Fibroblast of lung (primary cell): ENCODE results near the gene HOXB1. TPM values are rescaled to one million over a fixed set of nuclear protein-coding genes. Genes with fewer than 3 reads are reported as not detected.

Experiments used
- DNase-seq, 2 donors: peaks; one replicate each; pipeline versions ENCODE4 v3.0.0 to v3.0.0-alpha.2; 2010; ENCODE audit warnings: low read depth in 2 of 2
- H2AFZ ChIP-seq: 2 replicates; pipeline ENCODE4 v1.5.1; 2012; ENCODE audit warnings: low read length, control low read depth, inconsistent platforms
- H3K27ac ChIP-seq: 2 replicates; pipeline ENCODE4 v1.5.1; 2011; ENCODE audit warnings: low read length, control low read depth; ENCODE audit not compliant: insufficient read depth
- H3K27me3 ChIP-seq: 2 replicates; pipeline ENCODE4 v1.5.1; 2011; ENCODE audit warnings: mild to moderate bottlenecking, low read length; ENCODE audit not compliant: control insufficient read depth, insufficient read depth
- H3K36me3 ChIP-seq: 2 replicates; pipeline ENCODE4 v1.5.1; 2011; ENCODE audit warnings: low read length; ENCODE audit not compliant: control insufficient read depth, insufficient read depth
- H3K4me1 ChIP-seq: 2 replicates; pipeline ENCODE4 v1.5.1; 2011; ENCODE audit warnings: low read length; ENCODE audit not compliant: control insufficient read depth, insufficient read depth; ENCODE audit errors: extremely low read depth
- H3K4me2 ChIP-seq: 2 replicates; pipeline ENCODE4 v1.5.1; 2011; ENCODE audit warnings: low read length, control low read depth; ENCODE audit not compliant: insufficient read depth; ENCODE audit errors: extremely low read depth
- H3K4me3 ChIP-seq, 4 experiments: fragments of 200-600 bp in 1 of 4; sonication (generic) in 1 of 4; replicated peaks in 1 of 4; 2 replicates each; pipeline ENCODE4 v1.5.1; 2011 to 2016; ENCODE audit warnings: low read length in 4 of 4, low read depth in 3 of 4, mild to moderate bottlenecking in 3 of 4, control low read depth in 2 of 4, inconsistent platforms in 1 of 4, mixed read lengths in 1 of 4; ENCODE audit not compliant: insufficient read depth in 1 of 4; ENCODE audit errors: control extremely low read depth in 1 of 4
- H3K79me2 ChIP-seq: 2 replicates; pipeline ENCODE4 v1.5.1; 2012; ENCODE audit warnings: mild to moderate bottlenecking, low read length, inconsistent platforms; ENCODE audit not compliant: control insufficient read depth, insufficient read depth
- H3K9ac ChIP-seq: 2 replicates; pipeline ENCODE4 v1.5.1; 2011; ENCODE audit warnings: mild to moderate bottlenecking, low read length, control low read depth; ENCODE audit not compliant: insufficient read depth
- H3K9me3 ChIP-seq: 2 replicates; pipeline ENCODE4 v1.5.1; 2012; ENCODE audit warnings: low read depth, low read length; ENCODE audit not compliant: control insufficient read depth, insufficient read depth
- H4K20me1 ChIP-seq: 2 replicates; pipeline ENCODE4 v1.5.1; 2011; ENCODE audit warnings: low read length; ENCODE audit not compliant: control insufficient read depth, insufficient read depth; ENCODE audit errors: extremely low read depth
- CTCF ChIP-seq, 2 donors: IDR thresholded peaks in 1 of 2; conservative IDR thresholded peaks in 1 of 2; 1 replicate in 1 of 2; 2 replicates in 1 of 2; pipeline ENCODE4 v1.5.1; 2011 to 2012; ENCODE audit warnings: low read length in 2 of 2, control low read depth in 1 of 2, inconsistent platforms in 1 of 2, low read depth in 1 of 2, mild to moderate bottlenecking in 1 of 2
- EZH2 ChIP-seq: IDR thresholded peaks from 2 replicates; pipeline ENCODE4 v1.5.1; 2012; ENCODE audit warnings: low read length, control low read depth, mild to moderate bottlenecking; ENCODE audit errors: missing control alignments
- polyA plus RNA-seq, 2 donors: library from polyadenylated mRNA; depleted of rRNA in 1 of 2; stranded (reverse) in 1 of 2; unstranded in 1 of 2; fragments of >200 nt; gene quantifications; 2 replicates each; pipeline ENCODE4 v1.2.1, GENCODE V29; 2011 to 2012; ENCODE audit warnings: missing spikeins in 1 of 2
- total RNA-seq: library from RNA; depleted of rRNA; stranded (reverse); fragments of >200 nt; gene quantifications from 2 replicates; pipeline ENCODE4 v1.2.1, GENCODE V29; 2014

The HOXB1 gene
- total and polyA plus RNA-seq, 2 donors (not counting 1 experiment from before 2014, with no cell fraction given), result not detected

- H3K4me2 ChIP-seq, result peak overlapping the region; percentile 100
- H3K4me3 ChIP-seq, result peak overlapping the region; percentile 68 to 88 (median 78)
- H3K9me3 ChIP-seq, result no peaks in the 10 kb centered on the region
- no peaks in the 10 kb centered on the region for H3K27me3 ChIP-seq
- no peak for TF ChIP-seq CTCF (conservative IDR thresholded peaks at IDR 0.05 in 1 of 2, IDR thresholded peaks at IDR 0.05 in 1 of 2; ENCODE audit: low read depth in 1 of 2, low read length in 2 of 2)
- TF ChIP-seq EZH2, result no peak
- H4K20me1 ChIP-seq, result no peaks in the 10 kb centered on the region
- H2AFZ ChIP-seq, result no peak overlapping the region
- peaks cover 97% of the 10 kb centered on the region for H3K79me2 ChIP-seq
- H3K9ac ChIP-seq, result peak overlapping the region; percentile 78
- peak; percentile 35 to 52 for DNase-seq
- H3K27ac ChIP-seq, result peak overlapping the region; percentile 91
- peaks cover 53% of the 10 kb centered on the region for H3K4me1 ChIP-seq
- H3K36me3 ChIP-seq, result peaks cover 23% of the 10 kb centered on the region
These were observed 23.0 kb upstream of the HOXB1 start for GRCh38 chr17:48553826-48554225.

GRCh38 chr17:48553190-48553547, 22.4 kb upstream of the HOXB1 start:
- peak overlapping the region; percentile 68 to 88 (median 78) for H3K4me3 ChIP-seq
- H3K9me3 ChIP-seq, result no peaks in the 10 kb centered on the region
- H3K9ac ChIP-seq, result peak overlapping the region; percentile 56
- H3K36me3 ChIP-seq, result peaks cover 22% of the 10 kb centered on the region
- H3K4me2 ChIP-seq, result peak overlapping the region; percentile 100
- TF ChIP-seq CTCF (conservative IDR thresholded peaks at IDR 0.05 in 1 of 2, IDR thresholded peaks at IDR 0.05 in 1 of 2; ENCODE audit: low read depth in 1 of 2, low read length in 2 of 2), result no peak
- no peak for TF ChIP-seq EZH2
- H3K27me3 ChIP-seq, result no peaks in the 10 kb centered on the region
- DNase-seq, result no peak
- peak overlapping the region; percentile 77 for H3K27ac ChIP-seq
- no peak overlapping the region for H2AFZ ChIP-seq
- peaks cover 95% of the 10 kb centered on the region for H3K79me2 ChIP-seq
- peaks cover 49% of the 10 kb centered on the region for H3K4me1 ChIP-seq
- no peaks in the 10 kb centered on the region for H4K20me1 ChIP-seq

GRCh38 chr17:48552466-48553189, 21.8 kb upstream of the HOXB1 start:
- no peaks in the 10 kb centered on the region for H4K20me1 ChIP-seq
- H3K79me2 ChIP-seq, result peaks cover 95% of the 10 kb centered on the region
- H3K27ac ChIP-seq, result peak overlapping the region; percentile 84
- H3K9me3 ChIP-seq, result no peaks in the 10 kb centered on the region
- H3K4me1 ChIP-seq, result peaks cover 44% of the 10 kb centered on the region
- peak overlapping the region; percentile 56 for H3K9ac ChIP-seq
- TF ChIP-seq CTCF (conservative IDR thresholded peaks at IDR 0.05 in 1 of 2, IDR thresholded peaks at IDR 0.05 in 1 of 2; ENCODE audit: low read depth in 1 of 2, low read length in 2 of 2) (peak in 1 of 2 donors; percentile 15), EZH2 (no peak)
- peak overlapping the region; percentile 68 to 88 (median 78) for H3K4me3 ChIP-seq
- no peaks in the 10 kb centered on the region for H3K27me3 ChIP-seq
- DNase-seq, result peak; percentile 62 to 96
- no peak overlapping the region for H2AFZ ChIP-seq
- peak overlapping the region; percentile 100 for H3K4me2 ChIP-seq
- peaks cover 21% of the 10 kb centered on the region for H3K36me3 ChIP-seq
